CD4-positive, alpha-beta T cell treated with Interleukin-6 at 100 ng/mL for 8 hours (primary cell): Measurements from ENCODE around the gene UBE2E2.
"Not testable (repeated sequence)": the region's sequence is repeated elsewhere in the genome, so short reads cannot be mapped to it uniquely, and the experiment has no call there.

Experiments used
- DNase-seq: peaks from one replicate; pipeline ENCODE4 v3.0.0-alpha.2; 2020; ENCODE audit warnings: mixed read lengths, low spot score

The UBE2E2 gene

DNA sequence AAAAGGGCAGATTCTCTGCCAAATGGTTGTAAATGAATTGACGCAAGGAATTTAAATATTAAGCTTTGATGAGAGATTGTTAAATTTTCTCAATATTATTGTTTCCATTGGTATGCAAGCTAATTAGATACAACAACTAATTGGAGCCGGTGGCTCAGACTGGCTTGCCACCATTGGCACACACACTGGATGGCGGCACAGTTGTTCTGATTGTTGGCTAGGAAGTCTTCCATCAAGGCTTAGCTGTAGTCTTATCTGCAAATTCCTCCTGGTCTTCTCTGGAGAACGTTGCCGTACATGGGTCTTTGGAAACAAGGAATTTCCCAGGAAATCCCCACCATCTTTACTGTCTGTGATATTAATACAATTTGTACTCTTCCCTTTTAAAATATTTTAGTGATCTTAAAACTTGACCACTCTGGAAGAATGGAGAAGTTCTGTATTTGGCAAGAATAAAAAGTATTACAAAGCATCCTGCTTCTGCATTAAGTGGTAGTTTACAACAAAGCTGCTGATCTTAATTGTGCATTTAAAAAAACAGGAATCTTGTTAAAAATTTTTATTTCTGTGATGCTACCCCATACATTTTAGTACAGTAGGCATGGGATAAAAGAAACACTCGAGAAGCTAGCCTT is 126.5 kb downstream of the UBE2E2 start:
- DNase-seq, result no peak

DNA sequence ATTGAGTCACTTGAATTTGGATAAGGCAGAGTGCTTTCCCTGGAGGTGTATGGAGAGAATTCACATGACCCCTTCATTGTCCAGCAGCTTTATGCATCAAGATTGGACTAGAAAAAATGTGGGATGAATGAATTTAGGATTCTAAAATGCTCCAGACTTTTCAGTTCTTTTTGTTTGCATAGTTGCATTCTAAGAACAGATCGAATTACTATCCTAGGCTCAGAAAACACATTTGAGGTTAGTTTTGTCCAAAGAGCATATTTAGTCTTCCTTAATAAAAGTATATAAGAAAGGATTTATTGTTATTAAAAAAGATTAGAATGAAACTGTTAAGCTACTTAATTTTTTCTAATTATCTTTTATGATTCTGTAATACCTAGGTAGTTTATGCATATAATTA is 127.4 kb downstream of the UBE2E2 start:
- no peak for DNase-seq

DNA sequence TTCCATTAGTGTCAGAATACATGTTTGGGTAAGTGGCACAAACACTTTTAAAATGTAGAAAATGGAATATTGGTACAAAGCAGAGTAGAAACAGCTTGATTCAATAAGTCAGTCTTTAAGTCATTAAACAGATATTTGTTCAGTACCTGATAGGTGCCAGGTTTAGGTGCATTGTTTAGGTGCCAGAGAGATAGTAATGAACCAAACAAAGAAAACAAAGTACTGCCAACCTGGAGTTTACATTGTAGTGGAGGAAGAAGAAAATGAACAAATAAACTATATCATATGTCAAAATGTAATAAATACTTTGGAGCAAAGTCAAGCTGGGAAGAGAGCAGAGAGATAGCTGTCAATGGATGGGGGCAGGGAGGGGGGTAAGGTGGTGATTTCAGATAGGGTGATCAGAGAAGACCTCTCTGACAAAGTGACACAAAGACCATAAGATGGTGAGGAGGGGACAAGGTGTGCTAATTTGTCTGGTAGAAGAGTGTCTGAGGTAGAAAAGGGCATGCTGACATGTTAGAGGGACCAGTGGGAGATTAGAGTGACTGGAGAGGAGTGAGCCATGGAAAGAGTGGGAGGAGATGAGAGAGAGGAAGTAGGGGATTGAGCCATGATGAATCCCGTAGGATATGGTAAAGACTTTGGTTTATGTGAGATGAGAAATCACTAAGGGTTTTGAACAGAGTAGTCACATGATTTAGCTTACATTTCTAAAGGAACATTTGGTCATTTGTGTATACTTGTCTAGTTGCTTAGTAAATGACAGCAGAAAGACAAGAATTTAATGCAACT is 128.2 kb downstream of the UBE2E2 start:
- no peak for DNase-seq

DNA sequence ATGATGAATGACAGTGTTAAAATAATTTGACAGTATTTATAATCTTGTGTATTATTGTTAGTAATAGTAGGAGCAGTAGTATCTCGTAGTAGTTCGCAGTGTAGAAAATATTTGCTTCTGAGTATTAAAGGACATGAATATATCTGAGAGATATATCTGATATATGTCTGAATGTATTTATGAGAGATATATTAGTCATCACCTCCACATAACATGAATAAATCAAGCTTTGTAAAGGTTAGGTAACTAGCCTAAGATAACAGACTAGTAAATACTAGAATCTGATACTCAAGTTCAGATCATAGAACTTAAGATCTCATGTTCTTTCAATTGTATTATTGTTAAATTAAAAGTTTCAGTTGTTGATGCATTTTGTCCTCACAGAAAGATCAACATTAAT is 130.5 kb downstream of the UBE2E2 start:
- DNase-seq, result no peak

DNA sequence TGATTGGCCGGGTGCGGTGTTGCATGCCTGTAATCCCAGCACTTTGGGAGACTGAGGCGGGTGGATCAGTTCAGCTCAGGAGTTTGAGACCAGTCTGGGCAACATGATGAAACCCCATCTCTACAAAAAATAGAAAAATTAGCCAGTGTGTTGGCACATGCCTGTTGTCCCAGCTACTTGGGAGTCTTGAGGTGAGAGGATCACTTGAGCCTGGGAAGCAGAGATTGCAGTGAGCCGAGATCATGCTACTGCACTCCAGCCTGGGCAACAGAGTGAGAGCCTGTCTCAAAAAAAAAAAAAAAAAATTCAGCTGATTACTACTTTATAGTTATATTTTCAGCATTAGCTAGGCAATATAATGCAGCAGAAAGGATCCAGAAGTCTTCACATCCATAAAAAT is 133.7 kb downstream of the UBE2E2 start:
- not testable (repeated sequence) for DNase-seq

DNA sequence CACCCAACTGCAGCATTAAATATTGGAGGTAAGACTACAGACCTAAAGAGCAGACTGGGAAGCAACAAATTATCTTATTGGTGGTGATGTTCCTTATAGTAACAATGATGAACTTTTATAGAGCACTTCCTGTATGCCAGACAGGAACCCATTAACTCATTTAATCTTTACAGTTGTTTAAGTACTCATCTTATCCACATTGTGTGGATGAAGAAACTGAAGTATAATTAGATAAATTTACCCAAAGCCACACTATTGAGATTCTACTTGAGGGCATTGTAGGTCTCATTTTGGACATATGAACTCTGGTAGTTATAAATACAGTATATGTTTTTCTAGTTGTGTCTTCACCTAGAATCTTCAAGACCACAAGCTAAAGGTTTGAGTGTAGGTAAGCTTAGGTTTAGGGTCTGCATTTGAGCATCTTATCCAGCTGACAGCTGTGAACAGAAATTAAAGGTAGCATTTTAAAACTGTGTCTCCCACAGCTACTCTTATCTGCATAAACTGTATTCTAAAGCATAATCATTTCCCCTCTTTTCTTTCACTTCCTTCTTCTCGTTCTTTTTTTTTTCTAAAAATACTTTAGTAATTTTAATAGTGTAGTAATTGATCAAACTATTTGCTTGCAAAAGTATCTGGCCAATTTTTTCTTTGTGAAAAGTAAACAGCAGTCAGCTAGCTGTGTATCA is 138.2 kb downstream of the UBE2E2 start:
- DNase-seq, result no peak

DNA sequence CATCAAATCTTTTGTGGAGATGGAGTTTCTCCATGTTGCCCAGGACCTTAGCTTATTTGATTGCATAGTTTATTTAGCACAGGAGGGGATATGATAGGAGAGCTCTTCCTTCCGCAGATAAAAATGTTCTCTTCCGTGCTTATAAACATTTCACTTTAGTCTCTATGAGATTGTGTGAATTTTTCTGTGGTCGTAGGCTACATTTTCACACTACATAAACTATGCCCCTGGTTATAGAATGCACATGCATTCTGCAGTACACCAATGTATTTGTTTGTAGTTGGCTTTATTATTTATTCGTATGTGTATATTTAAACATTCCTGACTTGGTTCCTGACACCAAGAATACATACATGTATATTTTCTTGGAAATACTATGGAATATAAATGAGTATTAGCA is 139.2 kb downstream of the UBE2E2 start:
- no peak for DNase-seq

DNA sequence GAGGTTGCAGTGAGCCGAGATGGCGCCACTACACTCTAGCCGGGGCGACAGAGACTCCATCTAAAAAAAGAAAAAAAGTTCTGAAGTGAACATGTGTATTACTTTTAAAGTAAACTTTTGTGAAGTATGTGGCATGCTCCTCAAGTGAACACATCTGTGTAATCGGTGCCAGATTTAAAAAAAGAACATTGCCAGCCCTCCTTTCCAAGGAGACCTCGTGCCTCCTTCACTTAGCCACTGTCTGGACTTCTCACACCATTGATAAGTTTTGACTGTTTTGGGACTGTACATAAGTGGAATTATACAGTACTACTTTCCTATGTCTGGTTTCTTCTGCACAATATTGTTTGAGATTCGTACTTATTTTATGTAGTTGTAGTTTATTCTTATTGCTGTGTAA is 140.4 kb downstream of the UBE2E2 start:
- DNase-seq, result no peak

DNA sequence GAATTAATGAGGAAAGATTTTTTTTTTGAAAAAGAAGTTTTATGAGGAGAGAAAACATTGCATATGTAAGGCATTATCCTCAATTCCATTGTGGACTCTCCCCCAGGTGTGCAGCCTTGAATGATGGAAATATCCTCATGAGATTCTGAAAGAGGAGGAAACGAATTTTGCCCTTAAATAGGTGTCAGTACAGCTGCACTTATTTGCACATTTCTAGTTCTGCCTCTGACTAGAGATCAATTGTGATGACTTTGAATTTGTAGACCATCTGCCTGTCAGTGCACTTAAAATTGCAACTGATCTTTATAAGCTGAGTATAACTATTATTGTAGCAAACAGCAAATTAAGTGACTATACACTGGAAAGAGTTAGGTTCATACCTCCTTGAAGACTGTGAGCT is 141.8 kb downstream of the UBE2E2 start:
- no peak for DNase-seq

DNA sequence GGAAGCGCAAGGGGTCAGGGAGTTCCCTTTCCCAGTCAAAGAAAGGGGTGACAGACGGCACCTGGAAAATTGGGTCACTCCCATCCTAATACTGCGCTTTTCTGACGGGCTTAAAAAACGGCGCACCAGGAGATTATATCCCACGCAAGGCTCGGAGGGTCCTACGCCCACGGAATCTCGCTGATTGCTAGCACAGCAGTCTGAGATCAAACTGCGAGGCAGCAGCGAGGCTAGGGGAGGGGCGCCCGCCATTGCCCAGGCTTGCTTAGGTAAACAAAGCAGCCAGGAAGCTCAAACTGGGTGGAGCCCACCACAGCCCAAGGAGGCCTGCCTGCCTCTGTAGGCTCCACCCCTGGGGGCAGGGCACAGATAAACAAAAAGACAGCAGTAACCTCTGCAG is 146.3 kb downstream of the UBE2E2 start:
- DNase-seq, result not testable (repeated sequence)

DNA sequence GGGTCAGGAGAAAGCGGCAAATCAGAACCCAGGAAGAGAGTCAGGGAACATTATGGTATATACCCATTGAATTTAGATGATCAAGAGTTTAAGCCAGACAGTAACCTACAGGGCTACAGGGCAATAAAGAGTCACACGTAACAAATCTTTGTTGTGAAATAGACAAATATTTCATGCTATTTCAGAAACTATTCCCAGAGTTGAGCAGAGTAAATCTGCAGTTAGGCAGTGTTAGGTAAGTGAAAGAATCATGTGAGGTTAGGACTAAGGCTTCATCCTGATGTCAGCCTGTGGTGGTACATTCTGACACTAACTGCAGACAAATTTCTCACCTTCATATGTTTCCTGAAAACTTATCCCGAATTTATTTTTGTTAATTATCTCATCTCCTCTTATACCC is 153.0 kb downstream of the UBE2E2 start:
- DNase-seq, result no peak

DNA sequence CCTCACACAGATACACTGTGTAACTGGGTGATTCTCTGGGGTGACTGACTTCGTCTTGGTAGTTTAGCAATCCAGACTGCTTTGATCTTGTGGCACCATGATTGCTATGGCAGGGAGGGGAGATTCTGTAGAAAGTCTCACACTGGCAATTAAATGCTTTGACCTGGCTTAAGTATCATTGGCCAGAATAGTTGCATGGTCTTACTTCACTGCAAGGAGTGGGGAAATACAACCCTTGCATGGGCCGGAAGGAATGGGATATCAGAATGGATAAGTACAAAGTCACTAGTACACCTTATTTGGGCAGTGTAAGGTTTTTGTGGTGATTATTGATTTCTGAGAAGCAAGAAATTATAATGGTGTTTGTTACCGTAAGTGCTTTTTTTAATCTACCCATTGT is 153.8 kb downstream of the UBE2E2 start:
- no peak for DNase-seq

DNA sequence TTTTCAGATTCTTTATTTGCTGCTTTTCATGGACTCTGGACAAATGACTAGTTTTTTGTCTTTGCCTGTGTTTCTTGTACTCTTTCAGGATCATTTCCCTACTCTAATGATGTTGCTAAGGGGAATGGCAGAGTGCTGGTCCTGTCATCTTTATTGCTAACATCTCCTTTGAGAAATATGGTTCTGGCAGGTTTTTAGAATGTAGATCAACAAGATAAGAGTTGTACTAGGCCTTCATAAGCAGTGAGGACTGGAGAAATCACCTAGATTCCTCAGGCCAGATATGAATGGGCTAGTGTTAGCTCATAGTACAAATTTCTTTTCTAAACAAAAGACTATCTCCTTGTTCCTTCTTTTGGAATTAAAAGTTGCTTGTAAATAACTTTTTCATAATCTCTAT is 156.0 kb downstream of the UBE2E2 start:
- no peak for DNase-seq

DNA sequence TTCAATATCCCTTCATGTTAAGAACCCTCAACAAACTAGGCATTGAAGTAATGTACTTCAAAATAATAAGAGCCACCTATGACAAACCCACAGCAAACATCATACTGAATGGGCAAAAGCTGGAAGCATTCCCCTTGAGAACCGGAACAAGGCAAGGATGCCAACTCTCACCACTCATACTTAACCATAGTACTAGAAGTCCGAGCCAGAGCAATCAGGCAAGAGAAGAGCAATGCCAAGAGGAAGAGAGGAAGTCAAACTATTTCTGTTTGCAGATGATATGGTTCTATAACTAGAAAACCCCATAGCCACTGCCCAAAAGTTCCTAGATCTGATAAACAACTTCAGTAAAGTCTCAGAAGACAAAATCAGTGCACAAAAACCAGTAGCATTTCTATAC is 161.9 kb downstream of the UBE2E2 start:
- DNase-seq, result no peak

DNA sequence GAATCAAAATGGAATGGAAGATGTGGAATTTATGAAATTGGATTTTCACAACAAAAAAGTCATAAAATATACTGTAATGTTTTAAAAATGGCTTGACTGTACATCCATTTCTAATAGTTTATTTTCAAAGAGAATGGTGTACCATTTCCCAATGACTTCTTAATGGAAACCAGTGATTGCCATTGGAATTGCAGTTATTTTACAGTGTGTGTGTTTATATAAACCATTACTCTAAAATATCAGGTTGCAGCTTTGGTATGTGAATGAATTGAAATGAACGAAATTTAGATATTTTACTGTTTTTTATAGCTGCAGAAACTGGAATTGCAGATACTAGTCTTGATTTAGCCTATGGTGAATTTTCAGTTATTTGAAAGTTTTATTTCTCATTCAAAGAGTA is 165.6 kb downstream of the UBE2E2 start:
- DNase-seq, result no peak

DNA sequence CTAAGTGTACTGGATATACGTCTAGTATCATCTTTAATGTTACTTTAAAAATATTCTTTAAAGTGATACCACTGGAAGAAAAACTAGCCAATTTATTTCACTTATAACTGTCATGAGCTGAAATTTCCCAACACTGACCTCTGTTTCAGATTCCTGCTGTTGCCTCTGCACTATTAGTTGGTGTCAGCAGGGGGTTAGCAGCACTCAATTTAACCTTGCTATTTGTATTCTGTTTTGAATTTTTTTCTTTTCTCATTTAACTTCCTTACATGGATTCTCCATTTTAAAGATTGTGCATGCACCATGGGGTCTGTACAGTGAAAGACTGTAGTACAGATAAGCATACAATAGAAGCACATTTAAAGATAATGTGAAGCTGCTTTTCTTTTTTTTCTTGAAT is 169.2 kb downstream of the UBE2E2 start:
- no peak for DNase-seq

DNA sequence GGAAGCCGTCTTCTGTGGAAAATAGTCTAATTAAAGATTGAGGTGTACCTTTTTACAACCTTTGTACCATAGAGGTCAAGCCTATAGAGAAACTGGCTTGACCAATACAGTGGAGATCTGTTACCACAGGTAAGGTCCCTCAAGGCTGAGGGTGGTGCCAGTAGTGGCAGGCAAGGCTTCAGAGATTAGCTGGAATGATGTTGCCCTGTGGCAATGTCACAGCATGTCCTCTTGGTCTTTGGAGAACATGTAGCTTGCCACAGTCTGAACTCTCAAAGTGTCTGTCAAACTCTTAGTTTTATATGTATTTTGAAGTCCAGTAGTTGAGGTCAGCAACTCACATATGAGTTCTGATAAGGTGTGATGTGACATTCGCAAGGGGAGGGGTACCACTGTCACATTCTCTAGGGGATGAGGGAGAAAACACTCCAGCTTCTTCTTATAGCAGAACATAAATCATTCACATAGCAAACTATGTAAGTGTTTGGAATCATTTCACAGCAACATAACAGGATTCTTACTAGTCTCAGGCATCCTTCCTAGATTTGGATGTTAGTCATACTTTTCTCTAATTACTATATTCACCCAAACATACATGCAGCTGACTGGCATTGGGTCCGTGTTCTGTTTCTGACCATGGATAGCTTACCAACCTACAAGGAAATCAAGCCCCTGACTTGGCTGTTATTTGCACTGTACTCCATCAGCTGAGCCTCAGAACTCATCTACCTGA is 173.6 kb downstream of the UBE2E2 start:
- no peak for DNase-seq

DNA sequence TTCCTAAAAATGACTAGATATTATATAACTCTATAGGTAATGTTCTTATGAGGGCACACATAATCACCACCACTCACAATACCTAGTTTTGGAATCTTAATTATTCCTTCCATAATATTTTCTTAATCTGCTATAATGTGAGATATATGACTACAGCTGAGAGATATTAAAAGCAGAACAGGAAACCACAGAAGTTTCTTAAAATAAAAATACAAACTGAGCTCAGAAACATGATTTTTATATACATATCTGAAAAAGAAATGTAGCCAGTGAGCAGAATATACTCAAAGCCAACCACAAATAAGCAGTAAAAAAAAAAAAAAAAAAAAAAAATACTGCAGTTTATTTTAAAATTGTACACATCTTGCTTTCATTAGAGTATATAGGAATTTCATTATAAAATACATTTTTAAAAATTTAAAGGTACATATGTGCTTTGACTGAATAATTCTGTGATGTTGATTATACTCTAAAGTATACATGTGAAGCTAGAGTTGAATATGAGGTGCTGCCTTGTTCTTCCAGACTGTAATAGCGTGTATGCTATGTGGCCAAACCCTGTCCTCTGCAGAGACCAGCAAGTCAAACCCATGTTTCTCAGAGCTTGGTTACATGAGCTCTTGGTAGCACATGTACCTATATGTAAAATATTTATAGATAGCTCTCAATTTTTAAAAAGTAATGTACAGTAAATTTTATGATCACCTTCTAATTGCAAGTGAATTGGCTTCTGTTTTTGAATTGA is 175.0 kb downstream of the UBE2E2 start:
- DNase-seq, result no peak

DNA sequence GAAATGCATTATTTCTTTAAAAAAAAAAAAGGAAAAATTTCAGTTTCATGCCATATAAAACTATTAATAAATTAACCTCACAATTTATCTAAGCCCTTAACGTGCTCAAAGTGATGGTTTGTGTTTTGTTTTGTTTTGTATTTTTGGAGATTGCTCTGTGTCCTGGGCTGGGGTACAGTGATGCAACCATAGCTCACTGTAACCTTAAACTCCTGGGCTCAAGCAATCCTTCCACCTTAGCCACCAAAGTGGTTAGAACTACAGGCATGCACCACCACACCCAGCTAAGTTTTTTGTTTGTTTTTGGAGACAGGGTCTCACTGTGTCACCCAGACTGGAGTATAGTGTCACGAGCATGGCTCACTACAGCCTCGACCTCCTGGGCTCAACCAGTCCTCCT is 180.7 kb downstream of the UBE2E2 start:
- no peak for DNase-seq

DNA sequence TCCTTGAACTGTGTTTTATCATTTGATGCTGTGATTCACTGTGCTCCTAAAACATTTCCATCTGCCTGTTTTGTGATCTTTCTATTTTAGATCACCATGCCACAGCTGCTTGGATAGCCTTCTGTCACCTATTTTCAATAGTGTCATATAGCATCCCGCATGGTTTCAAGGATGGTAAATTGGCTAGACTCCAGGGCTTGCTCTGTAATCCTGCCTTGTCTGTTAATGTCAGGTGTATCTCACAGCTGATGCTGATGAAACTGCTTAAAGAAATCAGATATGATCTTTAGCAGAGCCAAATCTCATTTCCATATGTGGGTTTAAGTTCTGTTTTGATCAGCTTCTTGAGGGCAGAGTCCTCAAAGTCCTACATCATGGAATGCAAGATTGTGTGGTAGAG is 182.2 kb downstream of the UBE2E2 start:
- no peak for DNase-seq

DNA sequence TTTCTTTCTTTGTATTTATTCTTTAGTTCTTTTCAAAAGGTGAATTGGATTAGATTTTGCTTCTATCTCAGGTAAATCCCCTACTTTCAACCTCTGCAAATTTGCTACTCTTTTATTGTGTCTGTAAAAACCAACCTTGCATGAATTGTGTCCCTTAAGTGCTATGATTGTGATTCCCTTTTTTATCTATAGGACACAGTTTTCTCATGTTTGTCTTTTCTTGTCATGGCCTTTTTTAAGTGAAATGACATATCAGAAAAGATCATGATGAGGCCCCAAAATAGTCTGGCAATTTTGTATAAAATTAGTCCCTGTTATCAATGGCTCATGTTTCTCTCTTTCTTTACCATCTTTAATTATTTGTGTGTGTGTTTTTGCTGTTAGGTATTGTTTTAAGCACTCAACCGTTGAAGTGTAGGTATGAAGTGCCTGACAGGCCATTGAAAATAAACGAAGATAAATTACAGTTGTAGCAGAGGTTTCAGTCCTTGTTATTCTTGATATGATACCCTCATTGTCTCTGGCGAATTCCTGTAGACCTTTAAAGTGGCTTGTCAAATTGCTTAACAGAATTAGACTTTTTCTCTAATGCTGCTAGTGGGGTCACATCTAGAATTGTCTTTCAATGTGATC is 184.3 kb downstream of the UBE2E2 start:
- DNase-seq, result no peak
